T follicular helper cell (primary cell): ENCODE data around the gene MTHFD1L.
"Not testable (repeated sequence)": the region's sequence is repeated elsewhere in the genome, so short reads cannot be mapped to it uniquely, and the experiment has no call there.

Experiments used
- DNase-seq: peaks from one replicate; pipeline ENCODE4 v3.0.0-alpha.2; 2020; ENCODE audit warnings: low read depth
- total RNA-seq, 2 experiments: gene quantifications; one replicate each; lab custom pipeline; 2026; lab: John Stamatoyannopoulos, UW

The MTHFD1L gene
- total RNA-seq: 89.1 to 311 reads per million in 2 experiments

DNA sequence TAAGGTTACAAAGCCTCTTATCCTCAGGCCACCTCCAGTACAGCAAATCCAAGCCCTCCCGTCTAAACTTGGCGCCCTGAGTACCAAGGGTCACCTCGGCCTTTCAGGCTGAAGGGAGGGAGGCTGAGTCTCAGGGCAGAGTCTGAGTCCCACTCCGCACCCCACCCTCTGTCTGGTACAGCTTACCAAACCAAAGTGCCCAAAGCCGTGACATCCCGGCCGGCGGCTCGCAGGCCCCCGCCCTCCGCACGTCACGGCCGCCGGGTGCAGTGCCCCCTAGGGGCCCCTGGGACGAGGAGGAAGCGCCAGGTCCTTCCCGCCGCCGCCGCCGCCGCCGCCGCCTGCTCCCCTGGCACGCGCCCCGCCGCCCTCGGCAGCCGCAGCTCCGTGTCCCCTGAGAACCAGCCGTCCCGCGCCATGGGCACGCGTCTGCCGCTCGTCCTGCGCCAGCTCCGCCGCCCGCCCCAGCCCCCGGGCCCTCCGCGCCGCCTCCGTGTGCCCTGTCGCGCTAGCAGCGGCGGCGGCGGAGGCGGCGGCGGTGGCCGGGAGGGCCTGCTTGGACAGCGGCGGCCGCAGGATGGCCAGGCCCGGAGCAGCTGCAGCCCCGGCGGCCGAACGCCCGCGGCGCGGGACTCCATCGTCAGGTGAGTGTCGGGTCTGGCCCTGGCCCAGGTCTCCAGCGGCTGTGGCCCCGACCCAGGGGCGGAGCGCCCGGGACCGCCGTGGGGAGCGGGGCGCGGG, at the start of gene MTHFD1L:
Gene MTHFD1L (plus strand): TSS at position 297 of the 741 bp plus-strand sequence. CDS start 121 bp downstream, at position 418.
- DNase-seq: peak; percentile 39

DNA sequence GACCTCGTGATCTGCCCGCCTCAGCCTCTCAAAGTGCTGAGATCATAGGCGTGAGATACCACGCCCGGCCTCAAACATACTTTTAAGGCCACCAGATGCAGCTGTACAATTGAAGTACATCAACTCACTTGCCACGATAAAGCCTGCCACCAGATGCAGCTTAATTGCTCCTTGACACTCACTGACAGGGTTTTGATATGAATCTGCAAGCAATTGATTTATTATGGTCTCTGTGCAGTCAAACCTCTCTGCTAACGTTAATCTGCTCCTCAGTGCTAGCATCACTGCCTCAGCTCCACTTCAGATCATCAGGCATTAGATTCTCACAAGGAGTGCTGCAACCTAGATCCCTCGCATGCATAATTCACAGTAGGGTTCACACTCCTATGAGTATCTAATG, 48.9 kb upstream of the MTHFD1L start:
- not testable (repeated sequence) for DNase-seq

DNA sequence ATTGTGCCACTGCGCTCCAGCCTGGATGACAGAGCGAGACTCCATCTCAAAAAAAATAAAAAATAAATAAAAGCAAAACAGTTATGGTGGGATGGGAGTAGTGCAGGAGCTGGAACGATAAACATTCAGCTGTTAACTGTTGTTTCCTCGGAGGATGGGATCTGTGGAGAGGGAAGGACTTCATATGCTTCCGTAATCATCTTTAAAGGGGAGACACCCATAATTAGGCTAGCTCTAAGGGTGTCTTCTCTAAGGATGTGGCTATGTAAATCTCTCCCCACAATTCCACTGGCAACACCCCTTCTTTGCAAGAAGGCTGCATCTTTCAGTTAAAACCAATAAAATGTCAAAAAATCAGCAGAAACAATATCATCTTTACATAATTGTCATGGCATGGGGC, 42.6 kb upstream of the MTHFD1L start:
- no peak for DNase-seq

DNA sequence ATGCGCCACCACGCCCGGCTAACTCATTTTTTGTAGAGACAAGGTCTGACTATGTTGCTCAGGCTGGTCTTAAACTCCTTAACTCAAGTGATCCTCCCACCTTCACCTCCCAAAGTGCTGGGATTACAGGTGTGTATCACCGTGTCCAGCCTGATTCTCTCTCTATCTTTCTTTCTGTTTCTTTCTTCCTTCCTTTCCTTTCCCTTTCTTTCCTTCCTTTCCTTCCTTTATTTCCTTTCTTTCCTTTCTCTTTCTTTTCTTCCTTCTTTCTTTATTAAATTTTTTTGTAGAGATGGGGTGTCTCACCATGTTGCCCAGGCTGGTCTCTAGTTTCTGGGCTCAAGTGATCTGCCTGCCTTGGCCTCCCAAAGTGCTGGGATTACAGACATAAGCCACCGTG, 38.7 kb upstream of the MTHFD1L start:
- DNase-seq: no peak

DNA sequence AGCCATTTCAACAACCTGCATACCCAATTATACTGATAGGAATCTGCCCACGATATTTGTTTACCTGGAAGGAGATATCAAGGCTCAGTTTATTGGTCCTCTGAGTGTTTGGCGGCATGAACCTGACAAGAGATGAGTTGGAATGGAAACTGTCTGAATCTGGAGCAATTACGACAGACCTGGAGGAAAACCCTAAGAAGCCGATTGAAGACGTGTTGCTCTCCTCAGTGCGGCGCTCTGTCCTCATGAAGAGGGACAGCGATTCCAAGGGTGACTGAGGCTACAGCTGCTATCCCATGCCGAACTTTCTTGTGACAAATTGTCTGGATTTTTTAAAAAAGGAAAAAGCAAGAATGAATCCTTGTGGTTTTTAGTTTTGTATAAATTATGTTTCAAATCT, 37.4 kb upstream of the MTHFD1L start:
- not testable (repeated sequence) for DNase-seq

DNA sequence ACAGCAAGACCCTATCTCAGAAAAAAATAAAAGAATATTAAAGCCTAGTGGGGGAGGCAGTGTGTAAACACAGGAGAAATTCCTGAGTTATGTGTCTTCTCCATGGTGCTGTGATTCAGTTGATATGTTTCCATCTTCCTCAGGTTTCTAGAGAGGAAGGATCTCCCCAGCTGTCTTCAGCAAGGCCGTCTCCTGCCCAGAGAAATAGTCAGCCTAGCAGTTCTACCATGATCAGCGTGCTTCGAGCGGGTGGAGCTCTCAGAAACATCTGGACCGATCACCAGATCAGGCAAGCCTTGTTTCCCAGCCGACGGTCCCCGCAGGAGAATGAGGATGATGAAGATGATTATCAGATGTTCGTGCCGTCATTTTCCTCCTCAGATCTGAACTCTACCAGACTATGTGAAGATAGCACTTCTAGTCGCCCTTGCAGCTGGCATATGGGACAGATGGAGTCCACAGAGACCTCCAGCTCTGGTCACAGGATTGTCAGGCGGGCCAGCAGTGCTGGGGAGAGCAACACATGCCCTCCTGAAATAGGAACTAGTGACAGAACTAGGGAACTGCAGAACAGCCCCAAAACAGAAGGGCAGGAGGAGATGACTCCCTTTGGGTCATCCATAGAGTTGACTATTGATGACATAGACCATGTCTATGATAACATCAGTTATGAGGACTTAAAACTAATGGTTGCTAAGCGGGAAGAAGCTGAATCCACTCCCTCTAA, 34.9 kb upstream of the MTHFD1L start:
- no peak for DNase-seq

DNA sequence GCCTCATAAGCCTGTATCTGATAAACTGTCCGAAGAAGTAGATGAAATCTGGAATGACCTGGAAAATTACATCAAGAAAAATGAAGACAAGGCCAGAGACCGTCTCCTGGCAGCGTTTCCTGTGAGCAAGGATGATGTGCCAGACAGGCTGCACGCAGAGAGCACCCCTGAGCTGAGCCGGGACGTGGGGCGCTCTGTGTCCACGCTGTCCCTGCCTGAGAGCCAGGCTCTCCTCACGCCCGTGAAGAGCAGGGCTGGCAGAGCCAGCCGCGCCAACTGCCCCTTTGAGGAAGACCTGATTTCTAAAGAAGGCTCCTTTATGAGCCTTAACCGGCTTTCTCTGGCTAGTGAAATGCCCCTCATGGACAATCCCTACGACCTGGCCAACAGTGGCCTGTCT, 33.9 kb upstream of the MTHFD1L start:
- DNase-seq: no peak

DNA sequence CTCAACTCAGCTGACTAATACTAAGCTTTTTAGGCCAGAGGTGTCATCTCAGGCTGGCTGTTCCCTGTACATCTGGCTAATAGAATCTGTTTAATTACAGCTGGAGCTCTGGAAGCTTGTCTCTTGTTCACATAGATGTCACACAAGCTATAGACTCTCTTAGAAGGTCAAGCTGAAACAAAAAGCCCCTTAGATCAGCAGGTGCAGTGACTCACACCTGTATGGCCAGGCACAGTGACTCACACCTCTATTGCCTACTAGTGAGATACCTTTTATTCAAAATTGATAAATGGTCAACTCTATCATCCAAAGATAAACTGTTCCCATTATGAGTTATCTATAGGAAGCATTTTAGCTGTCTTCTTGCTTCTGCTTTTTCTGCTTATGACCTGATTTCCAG, 29.9 kb upstream of the MTHFD1L start:
- no peak for DNase-seq

DNA sequence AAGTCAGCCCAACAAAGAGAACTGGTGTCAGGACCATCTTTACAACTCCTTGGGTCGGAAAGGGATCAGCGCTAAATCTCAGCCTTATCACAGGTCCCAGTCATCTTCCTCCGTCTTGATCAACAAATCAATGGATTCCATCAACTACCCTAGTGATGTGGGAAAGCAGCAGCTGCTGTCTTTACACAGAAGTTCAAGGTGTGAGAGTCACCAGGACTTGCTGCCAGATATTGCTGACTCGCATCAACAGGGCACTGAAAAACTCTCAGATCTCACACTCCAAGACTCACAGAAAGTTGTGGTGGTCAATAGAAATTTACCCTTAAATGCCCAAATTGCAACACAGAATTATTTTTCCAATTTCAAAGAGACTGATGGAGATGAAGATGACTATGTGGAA, 25.3 kb upstream of the MTHFD1L start:
- DNase-seq: no peak

DNA sequence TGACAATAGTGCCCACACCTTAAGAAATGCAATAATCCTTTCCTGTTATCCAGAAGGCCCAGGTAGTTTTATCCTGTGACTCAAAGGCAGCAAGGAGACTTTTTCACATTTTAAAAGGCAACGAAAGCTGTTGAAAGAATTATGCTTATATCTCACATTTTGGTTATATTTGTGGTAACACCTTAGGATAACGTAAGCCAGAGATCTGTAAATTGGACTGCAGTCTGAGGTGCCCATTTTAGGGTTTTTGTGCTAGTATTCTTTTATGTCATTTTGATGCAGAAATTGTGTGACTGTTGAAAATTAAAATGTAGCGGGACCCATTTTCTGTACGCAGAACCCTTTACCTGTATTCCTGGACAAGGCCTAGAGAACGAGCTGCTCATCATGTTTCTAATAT, 24.3 kb upstream of the MTHFD1L start:
- DNase-seq: no peak

DNA sequence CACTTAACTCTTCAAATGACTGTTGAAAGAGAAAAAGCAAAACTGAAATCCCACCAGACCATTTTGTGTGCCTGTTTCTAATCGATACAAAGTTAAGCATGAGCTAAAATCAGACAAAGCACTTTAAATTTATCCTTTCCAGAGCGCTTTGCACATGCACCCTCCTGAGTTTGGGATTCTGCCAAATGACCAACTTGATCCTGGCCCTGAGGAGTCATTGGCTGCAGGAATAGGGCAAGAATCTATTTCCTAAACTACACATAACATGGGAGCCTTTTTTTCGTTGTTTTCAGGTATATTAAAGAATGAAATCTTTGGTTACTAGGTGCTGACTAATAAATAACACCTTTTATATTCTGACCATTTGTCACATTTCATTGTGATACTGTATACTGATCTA, 23.8 kb upstream of the MTHFD1L start:
- DNase-seq: no peak

DNA sequence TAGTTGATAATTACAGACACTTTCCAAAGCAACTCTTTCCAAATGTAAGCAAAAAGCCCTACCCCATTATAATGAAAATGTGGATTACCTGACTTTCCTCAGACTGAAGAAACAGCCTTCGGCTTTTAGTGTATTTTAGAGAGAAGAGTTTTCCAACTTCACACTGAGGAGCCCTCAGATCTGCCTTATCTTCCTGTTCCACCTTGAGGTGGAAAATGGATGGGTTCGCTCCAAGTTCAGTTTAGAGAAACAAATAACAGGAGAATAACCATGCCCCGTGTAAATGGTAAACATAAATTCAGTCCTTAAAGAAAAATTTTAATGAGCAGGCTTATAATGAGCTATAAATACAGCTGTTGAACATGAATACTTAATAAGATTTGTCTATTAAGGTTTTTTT, 21.1 kb upstream of the MTHFD1L start:
- DNase-seq: no peak

DNA sequence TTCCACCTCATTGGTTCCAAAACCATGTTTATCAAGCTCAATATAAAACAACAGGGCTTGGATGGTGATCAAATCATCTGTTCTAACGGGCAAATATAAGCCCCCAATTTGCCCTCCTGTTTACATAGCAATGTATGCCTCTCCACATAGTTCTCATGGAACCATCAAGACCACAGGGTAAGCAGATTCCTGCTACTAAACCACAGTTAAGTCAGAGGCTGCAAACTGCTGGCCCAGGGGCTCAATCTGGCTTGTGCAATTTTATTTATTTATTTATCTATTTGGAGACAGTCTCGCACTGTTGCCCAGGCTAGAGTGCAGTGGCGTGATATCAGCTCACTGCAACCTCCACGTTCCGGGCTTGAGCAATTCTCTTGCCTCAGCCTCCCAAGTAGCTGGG, 18.9 kb upstream of the MTHFD1L start:
- no peak for DNase-seq

DNA sequence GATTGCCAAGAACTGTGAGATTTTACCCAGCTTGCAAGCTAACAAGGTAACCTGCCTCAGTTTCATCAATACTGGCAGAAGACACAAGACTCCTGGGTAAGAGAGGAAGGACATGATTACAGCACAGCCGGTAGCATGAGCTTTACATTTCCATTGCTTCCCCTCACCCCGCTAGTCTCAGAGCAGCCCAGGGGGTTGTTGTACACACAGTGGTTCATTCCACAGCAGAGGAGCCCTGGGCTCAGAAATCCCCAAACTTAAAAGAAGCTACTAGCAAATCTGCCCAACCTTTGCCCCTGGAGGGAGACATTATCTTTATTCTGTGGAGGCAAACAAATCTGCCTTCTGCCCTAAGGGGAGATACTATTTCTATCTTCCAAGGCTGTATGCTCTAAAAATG, 17.1 kb upstream of the MTHFD1L start:
- no peak for DNase-seq

DNA sequence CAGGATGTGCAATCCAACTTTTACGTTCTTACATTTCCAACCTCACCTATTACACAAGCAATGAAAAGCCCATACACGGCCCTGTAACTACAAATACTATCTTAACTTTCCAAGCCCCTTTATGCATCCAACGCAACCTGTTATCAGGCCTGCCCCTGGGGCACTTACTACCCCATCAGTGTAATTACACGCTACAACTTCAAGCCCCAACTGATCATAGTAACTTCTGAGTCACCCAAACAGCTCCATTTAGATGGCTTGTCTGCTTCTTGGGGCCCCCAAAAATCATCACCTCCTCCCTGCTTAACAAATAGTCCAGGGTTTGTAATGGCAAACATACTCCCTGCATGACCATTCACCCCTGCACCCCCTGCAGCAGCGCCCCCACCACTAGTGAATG, 11.1 kb upstream of the MTHFD1L start:
- DNase-seq: not testable (repeated sequence)

DNA sequence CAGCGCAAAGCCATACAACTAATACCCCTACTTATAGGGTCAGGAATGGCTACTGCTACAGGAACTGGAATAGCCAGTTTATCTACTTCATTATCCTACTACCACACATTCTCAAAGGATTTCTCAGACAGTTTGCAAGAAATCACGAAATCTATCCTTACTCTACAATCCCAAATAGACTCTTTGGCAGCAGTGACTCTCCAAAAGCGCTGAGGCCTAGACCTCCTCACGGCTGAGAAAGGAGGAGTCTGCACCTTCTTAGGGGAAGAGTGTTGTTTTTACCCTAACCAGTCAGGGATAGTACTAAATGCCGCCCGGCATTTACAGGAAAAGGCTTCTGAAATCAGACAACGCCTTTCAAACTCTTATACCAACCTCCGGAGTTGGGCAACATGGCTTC, 10.3 kb upstream of the MTHFD1L start:
- not testable (repeated sequence) for DNase-seq

DNA sequence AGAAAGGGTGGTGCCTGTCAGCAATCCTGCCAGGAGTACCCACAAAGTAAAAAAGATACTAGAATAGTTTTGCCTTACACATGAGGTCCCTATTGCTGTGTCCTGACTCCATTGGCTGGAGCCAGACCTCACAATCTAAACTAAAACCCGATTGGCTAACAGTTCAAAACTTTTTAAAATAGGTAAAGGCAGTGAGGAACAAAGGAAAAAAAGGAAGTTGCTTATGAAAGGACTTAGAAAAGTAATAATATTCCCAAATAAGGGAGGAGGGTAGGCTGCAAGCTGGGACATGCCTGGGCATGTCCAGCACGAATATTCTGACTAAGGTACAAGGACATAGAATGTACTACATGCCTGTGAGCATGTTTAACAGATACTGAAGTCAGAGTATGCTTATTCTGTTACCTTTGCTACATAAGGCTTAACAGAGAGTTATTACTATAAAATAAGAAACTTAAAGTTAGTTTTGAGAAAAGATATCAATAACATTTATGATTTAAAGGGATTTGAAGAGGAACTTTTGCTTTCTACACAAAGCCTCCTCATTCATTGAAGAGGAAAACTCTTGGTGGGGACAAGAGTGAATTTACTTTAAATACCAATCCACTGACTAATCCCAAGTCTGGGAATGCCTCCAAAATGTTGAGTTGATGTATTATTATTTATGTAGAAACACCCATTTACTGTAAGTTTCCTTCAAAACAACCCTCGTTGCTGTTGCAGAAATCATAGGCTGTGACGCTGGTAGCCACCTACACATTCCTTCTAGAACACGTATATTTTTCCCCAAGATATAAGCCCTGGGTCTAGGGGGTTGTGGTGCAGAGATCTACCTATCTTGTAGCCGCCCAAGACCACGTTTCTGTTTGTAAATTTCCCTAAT, 8.2 kb upstream of the MTHFD1L start:
- no peak for DNase-seq

DNA sequence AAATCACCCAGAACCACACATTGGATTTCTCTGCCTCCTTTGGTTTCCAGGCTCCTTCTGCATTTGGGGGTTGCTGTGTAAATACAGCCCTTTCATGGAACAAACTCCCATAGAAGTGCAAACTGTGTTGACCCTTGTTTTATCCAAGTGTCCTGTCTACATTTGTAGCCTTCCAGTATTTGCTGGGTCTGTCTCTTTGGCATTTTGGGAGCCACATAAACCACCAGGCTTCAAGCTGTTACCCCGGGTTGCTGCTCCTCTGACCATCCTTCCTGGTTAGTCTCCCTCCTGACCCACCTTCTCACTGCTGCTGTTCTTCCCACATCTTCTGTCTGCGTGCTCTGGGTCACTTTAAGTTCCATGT, 7.6 kb upstream of the MTHFD1L start:
- DNase-seq: no peak

DNA sequence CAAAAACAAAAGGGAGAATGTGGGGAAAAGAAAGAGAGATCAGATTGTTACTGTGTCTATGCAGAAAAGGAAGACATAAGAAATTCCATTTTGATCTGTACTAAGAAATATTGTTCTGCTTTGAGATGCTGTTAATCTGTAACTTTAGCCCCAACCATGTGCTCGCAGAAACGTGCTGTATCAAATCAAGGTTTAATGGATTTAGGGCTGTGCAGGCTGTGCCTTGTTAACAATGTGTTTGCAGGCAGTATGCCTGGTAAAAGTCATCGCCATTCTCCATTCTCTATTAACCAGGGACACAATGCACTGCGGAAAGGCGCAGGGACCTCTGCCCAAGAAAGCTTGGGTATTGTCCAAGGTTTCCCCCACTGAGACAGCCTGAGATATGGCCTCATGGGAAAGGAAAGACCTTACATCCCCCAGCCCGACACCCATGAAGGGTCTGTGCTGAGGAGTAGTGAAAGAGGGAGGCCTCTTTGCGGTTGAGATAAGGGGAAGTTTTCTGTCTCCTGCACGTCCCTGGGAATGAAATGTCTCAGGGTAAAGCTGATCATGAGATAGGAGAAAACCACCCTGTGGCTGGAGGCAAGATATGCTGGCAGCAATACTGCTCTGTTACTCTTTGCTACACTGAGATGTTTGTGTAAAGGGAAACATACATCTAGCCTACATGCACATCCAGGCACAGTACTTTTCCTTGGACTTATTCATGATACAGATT, 3.9 kb upstream of the MTHFD1L start:
- not testable (repeated sequence) for DNase-seq

DNA sequence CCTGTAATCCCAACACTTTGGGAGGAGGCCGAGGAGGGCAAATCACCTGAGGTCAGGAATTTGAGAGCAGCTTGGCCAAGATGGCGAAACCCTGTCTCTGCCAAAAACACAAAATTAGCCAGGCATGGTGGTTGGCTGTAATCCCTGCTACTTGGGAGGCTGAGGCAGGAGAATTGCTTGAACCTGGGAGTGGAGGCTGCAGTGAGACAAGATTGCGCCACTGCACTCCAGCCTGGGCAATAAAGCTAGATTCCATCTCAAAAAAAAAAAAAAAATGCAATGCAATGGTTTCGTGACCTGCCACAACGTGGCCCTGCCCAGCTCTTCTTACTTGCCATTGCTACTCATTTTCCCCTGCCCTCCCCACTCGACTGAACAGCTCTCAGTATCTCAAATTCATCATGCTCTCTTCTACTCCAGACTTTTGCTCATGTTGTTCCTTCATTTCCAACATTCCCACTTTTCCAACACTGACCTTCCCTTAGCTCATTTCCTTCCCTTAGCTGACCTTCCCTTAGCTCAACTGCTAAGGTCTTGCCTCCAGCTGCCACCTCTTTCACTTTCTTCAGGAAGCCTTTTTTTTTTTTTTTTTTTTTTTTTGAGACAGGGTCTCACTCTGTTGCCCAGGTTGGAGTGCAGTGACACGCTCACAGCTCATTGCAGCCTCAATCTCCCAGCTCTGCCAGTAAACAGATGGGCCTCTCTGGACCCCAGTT, 2.1 kb upstream of the MTHFD1L start:
- DNase-seq: no peak

DNA sequence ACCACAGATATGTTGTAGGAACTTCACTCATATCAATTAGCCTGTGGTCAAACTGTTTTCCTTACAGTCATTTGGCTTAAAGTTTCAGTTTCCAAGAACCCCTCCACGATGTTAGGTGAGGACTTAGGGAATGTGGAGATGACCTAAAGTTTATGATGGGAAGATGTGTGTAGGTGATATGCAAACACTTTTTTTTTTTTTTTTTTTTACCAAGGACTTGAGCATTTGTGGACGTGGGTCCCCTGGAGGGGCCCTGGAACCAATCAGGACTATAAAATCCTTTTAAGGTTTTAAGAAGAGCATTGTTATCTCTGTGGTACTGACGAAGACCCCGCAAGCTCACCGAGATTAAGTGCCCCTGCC, 478 bp upstream of the MTHFD1L start:
- no peak for DNase-seq
